NCI-H2227 (cell line): ENCODE data around the gene PRRC2C.
A peak's percentile ranks its signal among the peaks of the same experiment; 100 is the strongest.
"Not testable (repeated sequence)": the region's sequence is repeated elsewhere in the genome, so short reads cannot be mapped to it uniquely, and the experiment has no call there.

Experiments used
- DNase-seq: peaks from one replicate; lab custom pipeline; 2025; ENCODE audit not compliant: unreplicated experiment; lab: John Stamatoyannopoulos, UW

PRRC2C gene

DNA sequence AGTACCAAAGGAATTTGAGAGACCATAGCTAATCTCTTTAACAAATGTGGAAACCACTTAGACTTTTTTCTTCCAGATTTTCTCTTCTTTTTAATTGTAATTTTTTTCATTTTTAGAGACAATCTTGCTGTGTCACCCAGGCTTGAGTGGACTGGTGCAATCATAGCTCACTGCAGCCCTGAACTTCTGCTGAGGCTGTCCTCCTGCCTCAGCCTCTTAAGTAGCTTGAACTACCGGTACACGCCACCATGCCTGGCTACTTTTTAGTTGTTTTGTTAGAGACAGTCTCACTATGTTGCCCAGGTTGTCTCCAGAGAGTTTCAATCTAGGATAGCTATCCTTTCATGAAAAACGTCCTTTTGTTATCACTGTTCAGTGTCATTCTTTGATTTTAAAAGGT lies 15.0 kb downstream of the PRRC2C start:
- no peak for DNase-seq

DNA sequence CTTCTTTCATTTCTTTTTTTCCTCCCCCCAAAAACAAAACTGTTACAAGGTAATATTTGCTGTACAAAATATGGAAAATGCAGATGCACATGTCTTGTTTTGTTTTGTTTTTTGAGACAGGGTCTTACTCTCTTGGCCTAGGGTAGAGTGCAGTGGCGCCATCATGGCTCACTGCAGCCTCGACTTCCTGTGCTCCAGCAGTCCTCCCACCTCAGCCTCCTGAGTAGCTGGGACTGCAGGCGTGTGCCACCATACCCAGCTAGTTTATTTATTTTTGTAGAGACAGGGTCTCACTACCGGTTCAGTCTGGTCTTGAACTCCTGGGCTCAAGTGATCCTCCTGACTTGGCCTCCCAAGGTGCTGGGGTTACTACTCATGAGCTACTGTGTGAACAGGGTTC lies 15.5 kb downstream of the PRRC2C start:
- DNase-seq, result no peak

DNA sequence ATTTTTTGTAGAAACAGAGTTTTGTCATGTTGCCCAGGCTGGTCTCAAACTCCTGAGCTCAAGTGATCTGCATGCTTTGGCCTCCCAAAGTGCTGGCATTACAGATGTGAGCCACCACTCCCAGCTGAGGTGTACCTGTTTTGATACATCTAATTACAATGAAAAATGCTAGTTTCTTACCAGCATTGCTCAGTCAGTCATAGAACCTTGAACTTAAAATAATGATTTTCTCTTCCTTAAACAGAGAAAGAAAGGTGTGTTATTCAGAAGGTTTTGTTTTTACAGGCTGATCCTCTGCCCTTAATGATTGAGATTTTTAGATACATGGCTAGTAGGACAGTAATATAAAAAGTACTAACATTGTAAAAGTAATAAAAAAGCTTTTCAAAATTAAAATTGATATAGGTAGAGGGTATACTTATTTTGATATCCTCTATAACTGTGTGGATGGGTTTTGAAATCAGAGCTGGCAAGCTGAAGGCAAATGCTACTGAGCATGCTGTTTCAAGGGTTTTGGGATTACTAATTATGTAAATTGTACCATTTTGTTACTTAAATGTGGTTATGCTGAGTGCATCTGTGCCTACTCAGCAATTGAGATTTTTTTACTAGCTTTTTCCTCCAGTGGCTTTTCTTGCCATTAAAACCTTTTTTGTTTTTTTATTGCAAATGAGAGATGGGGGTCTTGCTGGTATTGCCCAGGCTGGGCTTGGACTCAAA lies 16.1 kb downstream of the PRRC2C start:
- DNase-seq, result no peak

DNA sequence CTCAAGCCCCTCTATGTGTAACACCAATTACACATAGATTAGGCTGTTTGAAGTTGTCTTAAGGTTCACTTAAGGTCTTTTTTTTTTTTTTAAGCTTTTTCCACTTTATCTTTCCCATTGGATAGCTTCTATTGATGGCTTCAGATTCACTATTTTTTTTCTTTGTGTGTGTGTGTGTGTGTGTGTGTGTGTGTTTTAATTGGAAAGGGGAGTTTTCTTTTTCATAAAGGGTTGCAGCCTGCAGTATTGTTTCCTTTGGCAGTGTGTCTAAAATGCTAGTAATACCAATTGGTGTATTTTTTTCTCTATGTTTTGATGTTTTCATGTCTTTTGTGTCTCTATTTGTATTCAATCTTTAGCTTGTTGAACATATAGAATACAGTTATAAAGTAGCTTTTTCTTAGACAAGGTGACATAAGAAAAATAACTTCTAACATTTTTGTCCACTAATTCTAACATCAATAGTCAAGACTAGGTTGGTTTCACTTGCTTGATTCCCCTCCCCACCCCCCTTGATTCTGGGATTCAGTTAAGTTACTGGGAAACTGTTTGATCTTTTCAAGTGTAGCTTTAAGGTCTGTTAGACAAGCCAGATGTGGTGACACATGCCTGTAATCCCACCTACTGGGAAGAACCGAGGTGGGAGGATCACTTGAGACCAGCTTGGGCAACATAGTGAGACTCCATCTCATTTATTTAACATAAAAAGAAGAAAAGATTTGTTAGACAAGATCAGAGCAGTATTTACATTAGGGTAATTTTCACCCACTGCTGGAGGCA lies 21.4 kb downstream of the PRRC2C start:
- DNase-seq, result no peak

DNA sequence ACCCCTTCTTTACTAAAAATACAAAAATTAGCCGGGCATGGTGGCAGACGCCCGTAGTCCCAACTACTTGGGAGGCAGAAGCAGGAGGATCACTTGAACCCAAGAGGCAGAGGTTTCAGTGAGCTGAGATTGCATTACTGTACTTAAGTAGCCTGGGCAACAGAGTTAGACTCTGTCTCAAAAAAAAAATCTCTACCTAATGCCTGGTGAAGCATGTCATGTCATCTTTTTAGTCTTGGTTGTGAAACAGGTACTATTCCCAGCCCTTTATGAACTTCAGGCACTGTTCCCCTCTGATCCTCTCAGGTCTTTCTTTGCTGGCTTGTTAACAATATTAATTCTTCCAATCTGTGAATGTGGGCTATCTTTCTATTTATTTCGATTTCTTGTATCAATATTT lies 22.1 kb downstream of the PRRC2C start:
- DNase-seq, result no peak

DNA sequence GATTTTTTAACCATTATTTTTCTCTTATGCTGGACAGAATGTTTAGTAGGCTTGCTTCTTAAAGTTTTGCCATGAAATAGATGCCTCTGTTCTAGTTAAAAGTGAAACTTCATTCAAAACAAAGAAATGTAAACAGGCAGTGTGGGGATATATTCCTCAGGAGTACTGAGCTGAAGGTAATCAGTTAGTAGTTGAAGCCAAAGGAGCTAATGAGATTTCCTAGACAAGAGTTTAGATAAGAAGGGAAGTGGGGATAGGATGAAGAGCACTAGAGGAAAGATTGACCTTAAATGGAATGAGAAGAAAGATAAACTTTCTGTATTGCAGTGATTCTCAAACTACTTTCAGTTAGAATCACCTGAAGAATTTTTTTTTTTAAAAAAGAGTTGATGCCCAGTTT lies 23.9 kb downstream of the PRRC2C start:
- no peak for DNase-seq

DNA sequence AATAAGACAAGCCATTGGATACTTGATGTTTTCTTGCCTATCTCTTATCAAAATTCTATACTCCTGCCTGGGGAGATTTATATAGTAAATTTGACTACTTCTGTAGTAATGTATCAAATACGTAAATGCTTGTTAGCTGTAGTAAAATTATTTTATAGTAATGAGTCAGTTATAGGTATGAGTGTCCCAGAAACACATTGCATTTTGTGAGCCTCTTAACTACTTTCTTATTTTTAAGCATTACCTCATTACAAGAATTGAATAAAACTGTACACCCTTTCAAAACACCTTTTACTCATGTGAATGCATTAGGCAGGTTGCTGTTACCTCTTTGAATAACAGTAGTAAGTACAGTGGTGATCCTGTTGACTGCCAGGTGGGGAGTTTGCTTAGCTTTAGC lies 28.4 kb downstream of the PRRC2C start:
- no peak for DNase-seq

DNA sequence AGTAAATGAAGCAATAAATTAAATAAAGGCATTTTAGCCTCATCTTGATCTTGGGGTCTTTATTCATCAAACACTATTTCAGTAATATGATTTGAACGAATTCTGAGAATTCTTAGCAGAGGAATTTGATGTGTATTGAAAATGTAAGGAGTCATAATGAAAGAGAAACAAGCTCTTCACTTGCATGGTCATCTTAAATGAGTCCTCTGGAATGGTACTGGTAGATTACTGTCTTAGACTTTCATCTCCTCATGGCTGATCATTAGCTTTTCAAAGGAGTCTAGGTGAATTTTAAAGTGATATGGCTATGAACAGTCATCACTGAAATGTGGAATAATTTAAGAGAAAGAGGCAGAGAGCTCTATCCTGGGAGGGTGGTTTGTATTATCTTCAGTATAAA lies 30.0 kb downstream of the PRRC2C start:
- no peak for DNase-seq

DNA sequence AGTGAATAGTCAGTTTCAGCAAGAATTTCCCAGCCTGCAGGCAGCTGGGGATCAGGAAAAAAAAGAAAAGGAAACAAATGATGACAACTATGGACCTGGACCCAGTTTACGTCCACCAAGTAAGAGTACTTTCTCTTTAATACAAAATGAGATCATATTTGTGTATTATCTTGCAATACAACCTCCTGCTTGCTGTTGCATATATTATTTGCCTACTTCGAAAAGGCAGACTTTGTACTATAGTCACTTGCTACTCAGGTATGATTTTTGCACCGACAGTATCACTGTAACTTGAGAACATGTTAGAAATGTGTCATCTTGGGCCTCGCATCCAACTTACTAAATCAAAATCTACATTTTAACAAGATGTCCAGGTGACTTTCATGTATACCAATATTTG lies 30.4 kb downstream of the PRRC2C start:
- DNase-seq, result no peak

DNA sequence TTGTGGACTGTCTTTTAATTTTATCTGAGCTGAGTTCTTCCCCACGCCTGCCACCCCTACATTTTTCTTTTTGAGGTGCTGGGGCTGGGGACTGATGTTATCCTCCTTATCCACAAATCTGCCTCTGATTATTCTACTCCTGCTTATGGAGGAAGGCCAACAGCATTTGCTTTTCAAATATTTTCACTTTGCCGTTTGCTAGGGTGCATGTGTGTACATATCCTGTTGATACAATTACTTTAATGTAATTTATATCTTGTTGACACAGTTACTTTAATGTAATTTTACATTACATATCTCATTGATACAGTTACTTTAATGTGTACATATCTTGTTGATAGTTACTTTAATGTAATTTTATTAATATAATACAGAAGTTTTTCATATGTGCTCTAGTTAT lies 36.2 kb downstream of the PRRC2C start:
- DNase-seq, result no peak

DNA sequence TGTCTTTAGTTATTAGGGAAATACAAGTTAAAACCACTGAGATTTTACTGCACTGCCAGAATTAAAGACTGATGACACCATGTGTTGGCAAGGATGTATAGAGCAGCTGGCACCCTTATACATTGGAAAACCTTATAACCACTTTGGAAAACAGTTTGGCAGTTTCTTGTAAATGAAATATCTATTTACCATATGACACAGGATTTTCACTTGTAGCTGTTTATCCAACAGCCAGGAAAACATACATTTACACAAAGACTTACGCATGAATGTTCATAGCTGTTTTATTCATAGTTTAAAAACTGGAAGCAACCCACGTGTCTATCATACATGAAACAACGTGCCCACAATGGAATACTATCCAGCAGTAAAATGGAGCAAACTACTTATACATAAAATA lies 45.3 kb downstream of the PRRC2C start:
- no peak for DNase-seq

DNA sequence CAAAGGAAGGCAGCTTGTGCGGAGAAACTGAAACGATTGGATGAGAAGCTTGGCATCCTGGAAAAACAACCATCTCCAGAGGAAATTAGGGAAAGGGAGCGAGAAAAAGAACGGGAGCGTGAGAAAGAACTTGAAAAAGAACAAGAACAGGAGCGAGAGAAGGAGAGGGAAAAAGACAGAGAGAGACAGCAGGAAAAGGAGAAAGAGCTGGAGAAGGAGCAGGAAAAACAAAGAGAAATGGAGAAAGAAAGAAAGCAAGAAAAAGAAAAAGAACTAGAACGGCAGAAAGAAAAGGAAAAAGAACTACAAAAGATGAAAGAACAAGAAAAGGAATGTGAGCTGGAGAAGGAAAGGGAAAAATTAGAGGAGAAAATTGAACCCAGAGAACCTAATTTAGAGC lies 47.2 kb downstream of the PRRC2C start:
- DNase-seq, result no peak

DNA sequence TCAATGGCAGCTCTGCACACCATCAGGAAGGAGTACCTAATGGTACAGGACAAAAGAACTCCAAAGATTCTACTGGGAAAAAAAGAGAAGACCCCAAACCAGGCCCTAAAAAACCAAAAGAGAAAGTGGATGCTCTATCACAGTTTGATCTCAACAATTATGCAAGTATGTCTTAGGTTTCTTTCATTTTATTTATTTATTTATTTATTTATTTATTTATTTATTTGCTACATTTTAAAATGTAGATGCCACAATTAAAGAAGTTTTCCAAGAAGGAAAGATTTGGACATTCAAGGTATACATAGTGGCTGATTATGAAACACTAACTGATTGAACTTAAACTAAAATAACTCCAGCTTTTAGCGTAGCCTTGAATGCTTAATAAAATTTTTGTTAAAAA lies 60.2 kb downstream of the PRRC2C start:
- no peak for DNase-seq

DNA sequence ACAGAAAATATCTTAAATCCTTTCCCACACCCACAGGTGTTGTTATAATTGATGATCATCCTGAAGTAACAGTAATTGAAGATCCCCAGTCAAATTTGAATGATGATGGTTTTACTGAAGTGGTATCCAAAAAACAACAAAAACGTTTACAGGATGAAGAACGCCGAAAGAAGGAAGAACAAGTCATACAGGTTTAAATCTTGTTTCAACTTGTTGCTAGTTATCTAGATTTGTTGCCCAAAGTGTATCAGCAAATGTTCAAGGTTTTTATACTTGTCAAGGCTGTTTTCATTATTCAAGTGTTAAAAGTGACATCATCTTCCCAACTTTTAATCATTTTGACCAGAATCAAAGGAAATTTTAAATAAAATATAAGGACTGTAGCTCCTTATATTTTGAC lies 64.7 kb downstream of the PRRC2C start:
- DNase-seq, result no peak

DNA sequence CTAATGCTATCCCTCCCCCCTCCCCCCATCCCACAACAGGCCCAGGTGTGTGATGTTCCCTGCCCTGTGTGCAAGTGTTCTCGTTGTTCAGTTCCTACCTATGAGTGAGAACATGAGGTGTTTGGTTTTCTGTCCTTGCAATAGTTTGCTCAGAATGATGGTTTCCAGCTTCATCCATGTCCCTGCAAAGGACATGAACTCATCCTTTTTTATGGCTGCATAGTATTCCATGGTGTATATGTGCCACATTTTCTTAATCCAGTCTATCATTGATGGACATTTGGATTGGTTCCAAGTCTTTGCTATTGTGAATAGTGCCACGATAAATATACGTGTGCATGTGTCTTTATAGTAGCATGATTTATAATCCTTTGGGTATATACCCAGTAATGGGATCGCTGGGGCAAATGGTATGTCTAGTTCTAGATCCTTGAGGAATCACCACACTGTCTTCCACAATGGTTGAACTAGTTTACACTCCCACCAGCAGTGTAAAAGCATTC lies 65.3 kb downstream of the PRRC2C start:
- DNase-seq, result not testable (repeated sequence)

DNA sequence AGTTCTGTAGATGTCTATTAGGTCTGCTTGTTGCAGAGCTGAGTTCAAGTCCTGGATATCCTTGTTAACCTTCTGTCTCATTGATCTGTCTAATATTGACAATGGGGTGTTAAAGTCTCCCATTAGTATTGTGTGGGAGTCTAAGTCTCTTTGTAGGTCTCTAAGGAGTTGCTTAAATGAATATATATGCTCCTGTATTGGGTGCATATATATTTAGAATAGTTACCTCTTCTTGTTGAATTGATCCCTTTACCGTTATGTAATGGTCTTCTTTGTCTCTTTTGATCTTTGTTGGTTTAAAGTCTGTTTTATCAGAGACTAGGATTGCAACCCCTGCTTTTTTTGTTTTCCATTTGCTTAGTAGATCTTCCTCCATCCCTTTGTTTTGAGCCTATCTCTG lies 68.6 kb downstream of the PRRC2C start:
- DNase-seq, result peak; percentile 91

DNA sequence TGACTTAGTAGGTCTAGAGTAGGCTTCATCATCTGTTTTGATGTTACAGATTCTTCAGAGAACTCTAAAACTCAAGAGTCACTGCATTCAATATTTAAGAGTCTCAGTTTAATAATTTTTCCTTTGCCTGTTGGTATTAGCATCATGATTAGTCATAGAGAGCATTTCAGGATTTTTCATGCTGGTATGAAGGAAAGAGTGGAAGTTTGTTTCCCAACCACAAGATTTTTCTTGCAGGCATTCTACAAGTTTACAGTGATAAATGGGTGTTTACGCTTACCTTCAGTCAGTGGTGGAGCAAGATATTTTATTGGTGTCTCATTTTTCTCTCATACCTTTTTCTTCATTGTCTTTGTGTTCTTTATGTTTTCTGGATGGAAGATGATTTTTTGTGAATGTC lies 78.3 kb downstream of the PRRC2C start:
- DNase-seq, result no peak

DNA sequence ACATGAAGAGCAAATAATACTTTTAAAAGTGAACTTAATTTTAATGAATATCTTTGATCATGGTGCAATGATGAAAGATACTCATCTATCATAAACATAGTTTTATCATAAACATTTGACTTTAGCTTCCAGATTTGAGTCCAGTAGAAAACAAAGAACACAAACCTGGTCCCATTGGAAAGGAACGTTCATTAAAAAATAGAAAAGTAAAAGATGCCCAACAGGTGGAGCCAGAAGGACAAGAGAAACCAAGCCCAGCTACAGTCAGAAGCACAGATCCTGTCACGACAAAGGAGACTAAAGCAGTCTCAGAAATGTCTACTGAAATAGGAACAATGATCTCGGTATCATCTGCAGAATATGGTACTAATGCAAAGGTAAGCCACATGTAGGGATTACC lies 81.1 kb downstream of the PRRC2C start:
- DNase-seq, result peak; percentile 6

DNA sequence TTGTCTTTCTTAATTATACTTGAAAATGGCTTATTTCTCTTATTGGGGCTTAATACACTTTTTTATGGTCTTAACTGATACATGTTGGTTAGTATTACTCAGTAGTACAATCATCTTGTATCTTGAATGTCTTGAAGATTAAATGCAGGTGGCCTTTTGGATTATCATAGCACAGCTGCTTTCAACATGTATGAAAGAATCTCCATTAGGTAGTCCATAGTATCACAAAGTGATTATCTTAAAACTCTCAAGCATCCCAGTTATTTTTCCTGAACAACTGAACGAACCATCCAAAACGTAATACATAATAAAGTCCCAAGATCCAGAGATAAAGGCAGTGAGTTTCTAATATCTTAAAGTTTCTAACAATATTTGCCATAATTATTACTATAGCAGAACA lies 85.0 kb downstream of the PRRC2C start:
- no peak for DNase-seq

DNA sequence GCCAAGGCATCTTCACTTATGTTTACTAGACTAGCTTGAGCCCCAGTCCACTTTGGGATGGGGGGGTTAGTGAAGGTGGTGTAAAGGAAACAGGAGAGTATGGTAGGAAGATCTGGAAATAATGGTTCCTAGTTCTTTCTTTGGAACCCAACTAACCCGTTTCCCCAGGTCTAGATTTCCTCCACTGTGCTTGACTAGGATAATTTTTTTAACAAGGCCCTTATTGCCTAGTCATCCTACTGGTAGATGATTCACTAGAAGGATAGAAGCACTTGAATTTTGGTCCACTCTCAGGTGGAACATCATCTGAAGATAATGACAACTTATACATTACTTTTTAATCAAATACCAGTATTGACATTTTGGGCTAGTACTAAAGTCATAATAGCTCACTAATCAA lies 90.8 kb downstream of the PRRC2C start:
- DNase-seq, result no peak

DNA sequence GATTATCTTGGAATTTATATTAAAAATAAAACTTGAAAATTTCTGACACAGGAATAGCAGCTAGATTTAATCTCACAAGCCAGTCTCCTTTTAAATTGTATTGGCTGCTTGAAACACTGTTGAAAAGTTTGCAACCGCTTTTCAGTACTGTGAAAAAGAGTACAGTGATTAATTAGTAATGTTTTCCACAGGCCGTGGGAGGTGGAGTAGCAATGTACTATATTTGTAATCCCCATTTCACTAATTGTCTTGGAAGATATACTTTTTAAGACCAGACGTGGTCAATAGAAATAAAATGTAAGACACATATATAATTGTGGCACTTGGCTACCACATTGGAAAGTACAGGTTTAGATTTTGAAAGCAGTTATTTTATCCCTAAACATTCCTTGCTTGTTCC lies 95.9 kb downstream of the PRRC2C start:
- DNase-seq, result no peak

DNA sequence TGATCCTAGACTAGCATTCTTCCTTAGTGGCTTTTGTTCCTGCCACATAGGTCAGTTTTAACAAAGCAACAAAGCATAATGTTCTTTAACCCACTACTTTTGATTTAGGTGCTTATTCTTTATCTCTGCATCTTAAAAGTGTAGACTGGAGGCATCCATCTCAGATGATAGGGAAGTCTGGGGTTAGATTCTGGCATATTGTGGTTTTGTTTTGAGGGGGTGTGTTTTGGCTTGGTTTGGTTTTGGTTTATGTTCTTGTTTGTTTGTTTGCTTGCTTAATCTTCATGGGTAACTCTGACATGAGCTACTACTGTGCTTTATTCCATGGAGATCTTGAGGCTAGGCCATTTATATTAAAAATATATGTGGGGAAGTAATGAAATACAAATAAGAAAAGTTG lies 96.4 kb downstream of the PRRC2C start:
- no peak for DNase-seq

DNA sequence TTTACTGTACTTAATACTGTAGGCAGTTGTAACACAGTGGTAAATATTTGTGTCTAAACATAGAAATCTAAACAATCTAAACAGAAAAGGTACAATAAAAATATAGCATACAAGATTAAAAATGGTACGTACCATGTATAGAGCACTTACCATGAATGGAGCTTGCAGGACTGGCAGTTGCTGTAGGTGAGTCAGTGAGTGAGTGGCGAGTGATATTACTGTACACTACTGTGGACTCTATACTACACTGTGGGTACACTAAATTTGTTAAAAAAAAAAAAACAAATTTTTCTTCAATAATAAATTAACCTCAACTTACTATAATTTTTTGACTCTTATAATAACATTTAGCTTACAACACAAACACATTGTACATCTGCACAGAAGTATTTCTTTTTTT lies 97.3 kb downstream of the PRRC2C start:
- no peak for DNase-seq
